OCI-M2 (cell line): Measurements from ENCODE around the gene PGA5.

Experiments used
- DNase-seq: peaks from one replicate; lab custom pipeline; 2025; ENCODE audit not compliant: unreplicated experiment; lab: John Stamatoyannopoulos, UW

The PGA5 gene

GRCh38 chr11:61293867-61294716 lies 53.1 kb downstream of the PGA5 start:
- DNase-seq: no peak

GRCh38 chr11:61294717-61295595 lies 54.0 kb downstream of the PGA5 start, which contains the start of gene VWCE:
Gene VWCE (minus strand): TSS chr11:61295316. CDS start chr11:61295037, 279 bp downstream.
- DNase-seq: no peak

GRCh38 chr11:61295596-61295926 lies 54.6 kb downstream of the PGA5 start:
- no peak for DNase-seq

GRCh38 chr11:61297341-61297740 lies 56.4 kb downstream of the PGA5 start:
- no peak for DNase-seq

- no peak for DNase-seq
Measured at GRCh38 chr11:61297746-61298145, 56.8 kb downstream of the PGA5 start.

- DNase-seq: no peak
Measured at GRCh38 chr11:61298663-61299244, 57.8 kb downstream of the PGA5 start.
